GM18951 (cell line): ENCODE data around the gene CACNA1E.

Source experiments
- POLR2A ChIP-seq: IDR thresholded peaks from 4 replicates; pipeline ENCODE4 v1.6.1; 2011; ENCODE audit warnings: mild to moderate bottlenecking; ENCODE audit not compliant: insufficient read length, insufficient read depth; ENCODE audit errors: extremely low read depth
- in situ Hi-C: fragments of 300-500 bp; cut with MboI; formaldehyde crosslinking; loops from one replicate; pipeline ENCODE4 v1.12.0; 2022; ENCODE audit warnings: low sequenced_read_pairs, mixed read lengths, inconsistent platforms; ENCODE audit not compliant: unreplicated experiment

The CACNA1E gene

DNA sequence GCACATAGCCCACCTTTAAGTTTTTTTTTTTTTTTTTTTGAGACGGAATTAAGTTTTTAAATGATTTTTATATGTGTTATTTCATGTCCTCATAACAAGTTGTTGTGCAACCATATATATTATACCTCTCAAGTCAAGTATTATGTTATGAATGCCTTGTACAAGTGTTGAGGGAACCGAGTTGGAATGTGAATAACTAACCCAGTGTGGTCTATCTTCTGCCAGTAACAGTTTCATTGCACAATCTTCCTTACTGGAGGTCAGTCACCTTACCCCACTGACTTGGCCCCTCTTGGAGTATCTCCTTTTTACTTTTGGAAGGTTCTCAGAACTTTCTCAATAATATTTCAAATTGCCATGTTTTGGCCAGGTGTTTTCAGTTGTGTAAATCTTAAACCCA, 201.9 kb downstream of the CACNA1E start:
- no peak for TF ChIP-seq POLR2A
- in situ Hi-C loops: no loop called here

DNA sequence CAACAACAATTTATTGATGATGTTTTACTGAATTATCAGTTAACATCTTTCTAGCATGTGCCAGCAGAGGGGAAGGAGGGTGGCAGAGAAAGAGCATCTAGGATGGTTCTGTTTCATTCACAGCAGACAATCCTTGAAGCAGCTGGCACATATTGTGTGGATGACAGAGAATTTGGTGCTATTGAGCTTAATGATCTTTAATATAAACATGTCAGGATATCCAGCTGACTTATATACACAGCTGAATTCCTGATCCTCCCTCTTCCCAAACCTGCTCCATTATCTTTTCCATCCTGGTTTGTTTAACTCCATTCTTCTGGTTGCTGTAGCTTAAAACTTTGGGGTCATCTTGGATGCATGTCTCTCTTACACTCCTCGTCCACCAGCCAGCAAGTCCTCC, 218.6 kb downstream of the CACNA1E start:
- in situ Hi-C loops: no loop called here
- no peak for TF ChIP-seq POLR2A

DNA sequence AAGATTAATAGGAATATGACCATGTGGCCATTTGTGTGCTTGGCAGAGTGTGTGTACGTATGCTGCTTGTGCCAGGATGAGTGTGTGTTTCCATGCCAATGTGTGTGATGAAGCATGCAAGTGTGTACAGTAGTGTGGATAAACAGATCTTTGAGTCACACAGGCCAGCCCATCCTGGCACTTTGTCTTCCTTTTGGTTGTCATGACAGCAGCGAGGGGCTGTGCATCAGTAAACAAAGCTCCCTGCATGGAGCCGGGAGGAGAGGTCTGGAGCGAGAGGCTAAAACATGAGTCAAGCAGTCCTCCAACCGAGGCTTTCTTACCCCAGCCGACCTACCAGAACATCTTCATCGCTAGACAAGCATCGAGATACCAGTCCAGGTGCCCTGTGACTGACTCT, 221.2 kb downstream of the CACNA1E start:
- in situ Hi-C loops: no loop called here
- no peak for TF ChIP-seq POLR2A

DNA sequence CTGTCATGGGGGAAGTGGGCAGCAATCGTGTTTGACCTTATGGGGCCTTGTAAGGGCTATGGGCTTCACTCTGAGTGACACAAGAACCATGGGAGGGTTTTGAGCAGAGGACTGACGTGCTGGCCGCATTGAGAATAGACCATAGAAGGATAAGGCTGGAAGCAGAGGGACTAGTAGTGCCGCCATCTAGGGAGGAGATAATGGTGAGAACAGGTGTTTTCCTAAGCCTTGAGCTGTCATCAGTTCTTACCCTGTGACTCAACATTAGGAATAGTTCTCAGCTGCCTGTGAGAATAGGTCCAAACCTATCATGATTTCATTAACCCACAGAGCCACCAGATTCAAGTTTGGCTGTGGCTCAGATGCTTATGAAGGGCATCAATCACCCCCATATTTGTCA, 228.5 kb downstream of the CACNA1E start:
- no peak for TF ChIP-seq POLR2A
- in situ Hi-C loops: no loop called here

DNA sequence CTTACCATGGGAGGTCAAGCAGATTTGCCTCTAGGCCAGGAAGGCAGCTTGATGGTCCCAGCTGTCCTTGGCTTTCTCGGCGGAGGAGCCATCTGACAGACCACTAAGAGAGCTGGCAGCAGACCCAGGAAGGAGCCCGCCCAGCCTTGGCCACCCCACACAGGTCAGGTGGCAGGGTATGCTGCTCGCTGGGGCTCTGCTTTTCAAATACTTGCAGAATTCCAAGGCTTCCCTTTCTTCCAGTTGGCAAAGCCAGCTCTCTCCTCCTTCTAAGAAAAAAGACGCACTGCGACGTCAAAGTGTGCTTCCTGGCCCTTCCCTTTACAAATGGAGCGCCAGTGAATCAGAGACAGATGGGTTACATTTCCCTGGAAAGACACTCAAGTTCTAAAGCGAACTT, 229.4 kb downstream of the CACNA1E start:
- no peak for TF ChIP-seq POLR2A
- in situ Hi-C loops: no loop called here

DNA sequence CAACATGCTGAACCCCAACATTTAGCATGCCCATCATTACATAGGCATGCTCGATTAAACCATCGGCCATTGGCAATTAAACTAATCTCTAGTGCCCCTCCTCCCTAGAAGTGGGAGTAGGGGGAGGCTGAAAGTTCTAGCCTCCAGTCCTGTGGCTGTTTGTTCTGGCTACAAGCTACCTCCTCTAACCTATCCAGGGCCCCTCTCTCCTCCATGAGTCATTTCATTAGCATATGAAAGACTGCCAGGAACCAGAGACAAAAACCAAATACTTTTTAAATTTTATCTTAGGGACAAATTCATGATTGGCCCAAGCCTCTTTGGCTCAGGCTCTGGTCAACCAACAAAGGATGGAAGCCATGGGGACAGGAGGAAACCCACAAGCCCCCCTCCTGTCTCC, 231.1 kb downstream of the CACNA1E start:
- no peak for TF ChIP-seq POLR2A
- in situ Hi-C loops: no loop called here

DNA sequence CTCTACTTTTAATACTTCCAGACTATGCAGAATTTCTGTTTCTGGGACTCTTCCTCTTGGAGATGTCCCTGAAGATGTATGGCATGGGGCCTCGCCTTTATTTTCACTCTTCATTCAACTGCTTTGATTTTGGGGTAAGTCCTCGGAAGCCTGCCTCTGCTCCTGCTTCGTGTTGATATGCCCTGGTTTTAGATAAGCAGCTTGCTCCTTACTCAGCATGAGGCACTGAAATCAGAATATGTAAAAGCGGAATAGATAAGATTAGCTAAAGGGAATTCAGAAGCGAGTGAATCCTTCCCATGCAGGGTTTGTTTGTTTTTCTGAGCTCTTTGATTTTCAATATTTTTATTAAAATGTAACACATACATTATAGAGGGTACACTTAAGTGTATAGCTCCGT, 234.7 kb downstream of the CACNA1E start:
- in situ Hi-C loops: no loop called here
- TF ChIP-seq POLR2A: no peak

DNA sequence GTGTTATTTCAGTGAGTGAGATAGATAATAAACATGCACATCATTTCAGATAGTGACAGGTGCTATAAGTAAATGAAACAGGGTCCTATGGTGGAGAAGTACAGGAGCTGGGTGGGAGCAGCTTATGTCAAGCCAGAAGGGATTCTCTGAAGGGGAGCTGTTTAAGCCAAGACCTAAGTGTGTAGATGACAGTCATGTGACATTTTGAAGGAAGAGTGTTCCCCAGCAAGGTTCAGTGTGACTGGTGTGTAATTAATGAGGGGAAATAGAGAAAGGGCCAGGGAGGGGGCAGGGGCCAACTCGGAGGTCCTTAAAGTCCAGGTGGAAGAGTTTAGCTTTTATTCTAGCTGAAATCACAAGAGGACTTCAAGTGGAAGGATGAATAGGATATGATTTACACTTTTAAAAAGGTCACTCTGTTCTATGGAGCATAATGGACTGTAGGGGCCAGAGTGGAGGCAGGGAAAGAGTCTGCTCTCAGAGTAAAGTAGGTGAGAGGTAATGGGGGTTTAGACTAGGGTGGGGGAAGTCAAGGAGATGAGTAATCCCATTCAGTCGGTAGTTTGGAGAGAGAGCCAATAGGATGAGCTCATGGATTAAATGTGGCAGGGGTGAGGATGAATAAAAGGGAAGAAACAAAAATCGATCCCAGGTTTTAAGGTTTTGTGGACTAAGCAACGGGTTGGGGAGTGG, 243.1 kb downstream of the CACNA1E start:
- in situ Hi-C loops: no loop called here
- no peak for TF ChIP-seq POLR2A

DNA sequence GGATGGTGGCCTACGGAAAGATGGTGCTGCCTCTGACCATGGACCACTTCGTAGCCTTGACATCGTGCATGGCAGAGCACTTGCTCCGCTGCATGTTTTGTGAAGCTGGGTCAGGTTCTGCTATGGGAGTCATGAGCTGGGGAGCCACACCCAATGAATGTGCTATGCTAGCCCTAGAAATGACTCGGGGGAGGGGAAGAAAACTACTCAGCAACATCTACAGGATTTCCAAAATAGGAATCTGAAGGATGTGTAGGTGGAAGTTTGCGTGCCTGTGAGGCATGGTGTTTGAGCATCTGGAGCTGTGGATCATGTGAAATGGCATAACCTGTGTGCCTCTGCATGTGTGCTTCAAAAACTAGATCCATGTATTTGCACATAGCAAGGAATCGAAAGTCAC, 247.3 kb downstream of the CACNA1E start:
- in situ Hi-C loops: no loop called here
- TF ChIP-seq POLR2A: no peak

DNA sequence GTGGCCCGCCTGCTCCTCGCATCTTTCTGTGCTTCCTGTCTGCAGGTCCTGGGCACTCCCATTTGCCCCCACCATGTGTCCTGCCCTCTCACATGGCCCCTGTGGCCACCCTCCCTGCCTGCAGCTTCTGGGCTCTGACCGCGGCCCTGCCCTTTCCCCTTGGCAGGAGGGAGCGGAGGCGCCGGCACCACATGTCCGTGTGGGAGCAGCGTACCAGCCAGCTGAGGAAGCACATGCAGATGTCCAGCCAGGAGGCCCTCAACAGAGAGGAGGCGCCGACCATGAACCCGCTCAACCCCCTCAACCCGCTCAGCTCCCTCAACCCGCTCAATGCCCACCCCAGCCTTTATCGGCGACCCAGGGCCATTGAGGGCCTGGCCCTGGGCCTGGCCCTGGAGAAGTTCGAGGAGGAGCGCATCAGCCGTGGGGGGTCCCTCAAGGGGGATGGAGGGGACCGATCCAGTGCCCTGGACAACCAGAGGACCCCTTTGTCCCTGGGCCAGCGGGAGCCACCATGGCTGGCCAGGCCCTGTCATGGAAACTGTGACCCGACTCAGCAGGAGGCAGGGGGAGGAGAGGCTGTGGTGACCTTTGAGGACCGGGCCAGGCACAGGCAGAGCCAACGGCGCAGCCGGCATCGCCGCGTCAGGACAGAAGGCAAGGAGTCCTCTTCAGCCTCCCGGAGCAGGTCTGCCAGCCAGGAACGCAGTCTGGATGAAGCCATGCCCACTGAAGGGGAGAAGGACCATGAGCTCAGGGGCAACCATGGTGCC, 249.1 kb downstream of the CACNA1E start:
- in situ Hi-C loops: no loop called here
- no peak for TF ChIP-seq POLR2A

DNA sequence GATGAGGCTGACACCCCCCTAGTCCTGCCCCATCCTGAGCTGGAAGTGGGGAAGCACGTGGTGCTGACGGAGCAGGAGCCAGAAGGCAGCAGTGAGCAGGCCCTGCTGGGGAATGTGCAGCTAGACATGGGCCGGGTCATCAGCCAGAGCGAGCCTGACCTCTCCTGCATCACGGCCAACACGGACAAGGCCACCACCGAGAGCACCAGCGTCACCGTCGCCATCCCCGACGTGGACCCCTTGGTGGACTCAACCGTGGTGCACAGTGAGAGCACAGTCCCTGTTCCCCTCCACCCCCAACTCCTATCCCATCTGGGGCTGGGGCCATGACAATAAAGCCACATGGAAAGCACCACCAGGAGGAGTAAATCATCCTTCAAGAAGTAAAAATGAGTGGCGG, 250.2 kb downstream of the CACNA1E start:
- no peak for TF ChIP-seq POLR2A
- in situ Hi-C loops: no loop called here

DNA sequence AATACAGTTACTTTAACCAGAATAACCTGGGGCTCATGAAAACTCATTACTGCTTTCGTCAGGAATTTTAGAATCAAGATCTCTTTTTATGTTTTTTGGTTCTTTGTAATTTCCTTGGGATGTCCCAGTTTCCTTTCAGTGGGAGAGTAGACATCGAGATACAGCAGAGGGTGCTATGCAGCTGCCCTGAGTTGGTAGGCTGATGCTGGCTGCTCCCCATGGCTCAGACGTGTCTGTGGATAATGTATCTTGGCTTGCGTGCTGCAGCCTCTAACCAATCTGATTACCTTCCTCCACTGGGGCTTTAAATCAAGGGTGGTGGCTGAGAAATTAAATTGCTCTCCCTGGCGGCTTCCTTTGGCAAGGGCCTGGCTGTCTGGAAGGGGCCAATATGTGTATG, 253.7 kb downstream of the CACNA1E start:
- no peak for TF ChIP-seq POLR2A
- in situ Hi-C loops: no loop called here

DNA sequence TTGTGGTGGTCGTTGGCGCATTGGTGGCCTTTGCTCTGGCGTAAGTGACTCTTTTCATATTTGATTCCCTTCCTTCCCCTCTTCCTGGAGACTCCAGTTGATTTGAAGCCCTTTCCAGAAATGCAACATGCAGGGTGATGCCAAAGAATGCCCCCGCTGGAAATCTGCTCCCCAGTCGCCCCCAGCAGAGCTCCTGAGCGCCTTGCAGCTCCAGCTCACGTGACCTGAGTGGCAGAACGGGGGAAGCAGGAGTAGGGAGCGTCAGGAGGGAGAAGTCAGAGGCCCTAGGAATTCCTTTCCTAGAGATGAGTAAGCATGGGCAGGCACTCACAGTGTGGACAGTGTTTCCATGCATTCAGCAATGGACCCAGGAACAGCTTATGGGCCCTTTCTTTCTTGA, 255.9 kb downstream of the CACNA1E start:
- no peak for TF ChIP-seq POLR2A
- in situ Hi-C loops: no loop called here

DNA sequence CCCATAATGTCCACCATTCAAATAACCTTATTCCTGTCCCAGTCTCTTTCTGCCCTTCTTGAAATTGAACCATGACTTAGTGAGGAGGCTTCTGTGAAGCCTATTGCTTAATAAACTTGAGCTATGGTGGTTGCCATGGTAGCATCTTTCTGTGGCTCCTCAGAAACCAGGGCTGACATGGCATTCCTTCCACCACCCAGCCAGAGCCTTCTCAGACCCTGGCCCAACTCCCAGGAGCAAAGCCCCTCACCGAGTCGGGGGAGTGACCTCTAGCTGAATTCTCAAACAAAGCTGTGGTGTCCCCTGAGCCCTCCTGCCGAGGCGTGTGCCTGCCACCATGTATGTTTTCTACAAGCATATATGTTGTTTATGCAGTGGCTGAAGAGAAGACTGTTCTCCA, 259.1 kb downstream of the CACNA1E start:
- no peak for TF ChIP-seq POLR2A
- in situ Hi-C loops: no loop called here

DNA sequence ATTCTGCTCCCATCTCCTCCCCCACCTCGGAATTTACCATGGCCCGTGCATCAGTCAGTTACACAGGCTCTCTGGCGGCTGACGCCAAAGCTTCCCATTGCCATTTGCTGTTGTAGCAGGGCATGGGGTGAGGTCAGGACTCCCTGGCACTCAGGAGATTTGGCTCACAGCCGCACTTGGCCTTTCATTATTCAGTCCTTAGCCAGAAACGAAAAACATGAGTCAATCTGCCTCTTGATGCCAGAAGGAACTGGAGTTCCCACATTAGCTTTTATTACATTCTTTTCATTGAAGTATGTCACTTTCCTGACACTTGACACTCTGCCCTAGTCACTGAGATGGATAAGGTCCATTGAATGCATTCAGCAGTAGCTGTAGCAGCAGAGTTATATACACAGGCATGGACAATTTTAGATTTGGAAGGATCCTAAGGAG, 260.6 kb downstream of the CACNA1E start:
- in situ Hi-C loops: no loop called here
- no peak for TF ChIP-seq POLR2A

DNA sequence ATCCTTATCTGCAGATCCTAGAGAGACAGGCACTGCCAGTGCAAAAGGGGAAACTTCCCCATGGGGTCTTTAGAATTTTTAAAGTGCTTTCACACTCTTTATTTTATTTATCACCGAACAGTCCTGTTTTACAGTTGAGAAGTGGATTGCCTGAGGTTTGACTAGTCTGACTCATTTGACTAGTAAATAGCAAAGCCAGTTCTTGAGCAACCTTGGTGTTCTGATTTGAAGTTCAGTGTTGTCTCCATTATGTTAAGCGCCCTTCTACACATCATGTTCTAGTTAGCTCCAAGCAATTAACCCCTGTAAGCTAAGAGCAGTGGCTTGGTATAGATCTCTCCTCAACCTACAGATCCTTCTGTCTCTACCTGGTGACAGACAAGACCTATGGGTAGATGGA, 262.9 kb downstream of the CACNA1E start:
- TF ChIP-seq POLR2A: no peak
- in situ Hi-C loops: no loop called here
